Subcutaneous abdominal adipose tissue (tissue), 5 donors: ENCODE measurements around the gene NTRK3.

Source experiments
- H3K27ac ChIP-seq: one replicate; pipeline ENCODE4 v1.7.0; 2013; ENCODE audit warnings: low read depth, mild to moderate bottlenecking, inconsistent platforms, low read length, moderate library complexity
- H3K27me3 ChIP-seq, 5 donors: one replicate each; pipeline ENCODE4 v1.7.0; 2013; ENCODE audit warnings: low read length in 5 of 5, inconsistent platforms in 1 of 5; ENCODE audit not compliant: control insufficient read depth in 5 of 5, insufficient read depth in 4 of 5
- H3K36me3 ChIP-seq, 5 donors: one replicate each; pipeline ENCODE4 v1.7.0; 2013; ENCODE audit warnings: low read length in 5 of 5; ENCODE audit not compliant: control insufficient read depth in 5 of 5, insufficient read depth in 5 of 5
- H3K4me1 ChIP-seq, 5 donors: one replicate each; pipeline ENCODE4 v1.7.0; 2013; ENCODE audit warnings: low read length in 5 of 5, mild to moderate bottlenecking in 3 of 5, moderate library complexity in 1 of 5; ENCODE audit not compliant: control insufficient read depth in 5 of 5, insufficient read depth in 5 of 5
- H3K4me3 ChIP-seq, 5 donors: one replicate each; pipeline ENCODE4 v1.7.0; 2013; ENCODE audit warnings: low read length in 5 of 5, low read depth in 1 of 5
- H3K9ac ChIP-seq, 5 donors: one replicate each; pipeline ENCODE4 v1.7.0; 2013; ENCODE audit warnings: low read length in 5 of 5, mild to moderate bottlenecking in 4 of 5, moderate library complexity in 3 of 5
- H3K9me3 ChIP-seq, 5 donors: one replicate each; pipeline ENCODE4 v1.7.0; 2013; ENCODE audit warnings: low read length in 5 of 5; ENCODE audit not compliant: control insufficient read depth in 5 of 5
- donor health status: healthy.
- donor health status: healthy.
- donor health status: healthy.
- donor health status: healthy.
- donor health status: healthy.

NTRK3 gene

DNA sequence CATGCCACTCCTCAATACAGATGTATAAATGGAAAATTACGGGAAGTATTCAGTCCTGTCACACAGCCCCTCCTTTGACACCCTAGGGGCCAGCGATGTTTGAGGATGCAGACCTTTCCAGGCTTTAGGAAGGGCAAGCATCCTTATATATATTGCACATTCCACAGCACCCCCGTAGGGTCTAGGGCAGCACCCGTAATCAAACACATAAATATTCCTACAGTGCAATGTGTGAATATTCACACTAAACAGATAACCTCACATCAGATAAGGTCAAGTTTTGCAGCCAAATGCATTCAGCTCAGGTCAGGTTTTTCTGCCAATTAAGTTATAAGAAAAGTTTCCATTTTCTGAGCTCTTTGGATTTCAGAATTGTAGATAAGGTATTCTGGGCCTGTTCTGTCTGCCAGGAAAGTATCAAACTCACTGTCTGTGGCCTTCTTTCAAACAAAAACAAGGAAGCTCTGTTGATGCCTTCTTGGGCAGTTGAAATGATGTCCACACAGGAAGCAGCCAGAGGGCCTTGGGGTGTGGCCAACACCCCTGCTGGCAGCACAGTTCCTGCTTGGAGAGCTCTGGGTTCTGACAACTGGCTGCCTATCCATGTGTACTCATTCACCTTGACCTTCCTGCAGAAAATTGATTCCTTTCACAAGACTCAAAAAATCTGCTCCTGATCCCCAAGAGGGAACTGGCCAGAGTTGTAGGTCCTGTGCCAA, 427.0 kb downstream of the NTRK3 start:
- Histone ChIP-seq H3K27ac (no peak overlapping the region), H3K9me3 (no peaks in the 10 kb centered on the region), H3K4me1 (no peaks in the 10 kb centered on the region), H3K27me3 (peaks cover 0 to 3% (median 0%) of the 10 kb centered on the region in 5 donors), H3K4me3 (no peak overlapping the region), H3K9ac (no peak overlapping the region), H3K36me3 (no peaks in the 10 kb centered on the region)

- Histone ChIP-seq H3K36me3 (no peaks in the 10 kb centered on the region), H3K9ac (no peak overlapping the region), H3K4me3 (no peak overlapping the region), H3K27me3 (peaks cover 0 to 3% (median 0%) of the 10 kb centered on the region in 5 donors), H3K9me3 (no peaks in the 10 kb centered on the region), H3K27ac (no peak overlapping the region), H3K4me1 (no peaks in the 10 kb centered on the region)
Observed at GRCh38 chr15:87828608-87829007, 427.9 kb downstream of the NTRK3 start.

DNA sequence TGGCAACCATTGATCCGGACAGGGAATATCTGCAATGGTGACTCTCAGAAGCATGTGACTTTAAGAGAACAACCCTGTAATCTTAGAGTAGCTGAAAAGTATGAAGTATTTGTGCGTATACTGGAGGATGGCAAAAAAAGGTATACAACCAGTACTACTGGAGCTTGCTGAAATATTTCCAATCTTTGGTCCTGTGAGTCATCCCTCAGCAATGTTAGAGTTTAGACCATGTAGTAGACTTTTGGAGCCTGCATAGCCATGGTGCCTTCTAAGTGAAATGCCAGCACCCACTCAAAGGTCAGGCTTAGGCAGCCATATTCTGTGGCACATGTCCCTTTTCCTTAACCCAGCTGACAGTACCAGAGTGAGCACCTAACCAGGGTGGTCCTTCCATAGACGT, 429.4 kb downstream of the NTRK3 start:
- Histone ChIP-seq H3K9me3 (no peaks in the 10 kb centered on the region), H3K27me3 (peaks cover 0 to 3% (median 0%) of the 10 kb centered on the region in 5 donors), H3K27ac (no peak overlapping the region), H3K36me3 (no peaks in the 10 kb centered on the region), H3K4me1 (no peaks in the 10 kb centered on the region), H3K9ac (no peak overlapping the region), H3K4me3 (no peak overlapping the region)

DNA sequence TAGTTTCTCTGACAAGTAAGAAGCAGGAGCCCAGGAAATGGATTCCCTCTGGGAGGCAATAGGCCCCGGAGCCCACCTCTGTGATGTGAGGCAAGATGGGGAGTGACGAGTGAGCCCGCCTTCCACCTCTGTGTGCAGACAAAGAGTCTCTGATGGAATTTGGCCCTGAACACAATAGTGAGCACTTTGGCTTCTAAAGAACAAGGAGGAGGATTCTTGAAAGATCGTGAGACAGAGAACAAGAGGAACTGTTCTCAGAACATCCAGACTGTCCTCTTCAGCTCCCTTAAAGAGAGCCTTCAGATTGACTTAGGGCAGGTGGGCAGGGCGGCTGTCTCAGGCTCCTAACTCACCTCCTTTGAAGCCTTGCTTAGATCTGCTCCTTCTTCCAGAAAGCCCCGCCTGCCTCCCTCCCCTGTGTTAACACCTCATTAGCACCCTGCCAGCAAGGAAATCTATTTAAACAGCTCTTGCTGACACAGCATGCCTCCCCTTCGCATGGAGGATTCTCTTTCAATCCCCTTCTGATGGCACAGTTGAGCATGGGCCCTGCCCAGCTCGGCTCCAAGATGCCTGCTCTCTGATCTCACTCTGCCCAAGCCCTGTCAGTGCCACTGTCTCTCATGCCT, 430.3 kb downstream of the NTRK3 start:
- H3K4me3 ChIP-seq: no peak overlapping the region
- no peak overlapping the region for H3K9ac ChIP-seq
- H3K27me3 ChIP-seq: peaks cover 0 to 3% (median 0%) of the 10 kb centered on the region in 5 donors
- H3K36me3 ChIP-seq: no peaks in the 10 kb centered on the region
- no peak overlapping the region for H3K27ac ChIP-seq
- no peaks in the 10 kb centered on the region for H3K4me1 ChIP-seq
- no peaks in the 10 kb centered on the region for H3K9me3 ChIP-seq

DNA sequence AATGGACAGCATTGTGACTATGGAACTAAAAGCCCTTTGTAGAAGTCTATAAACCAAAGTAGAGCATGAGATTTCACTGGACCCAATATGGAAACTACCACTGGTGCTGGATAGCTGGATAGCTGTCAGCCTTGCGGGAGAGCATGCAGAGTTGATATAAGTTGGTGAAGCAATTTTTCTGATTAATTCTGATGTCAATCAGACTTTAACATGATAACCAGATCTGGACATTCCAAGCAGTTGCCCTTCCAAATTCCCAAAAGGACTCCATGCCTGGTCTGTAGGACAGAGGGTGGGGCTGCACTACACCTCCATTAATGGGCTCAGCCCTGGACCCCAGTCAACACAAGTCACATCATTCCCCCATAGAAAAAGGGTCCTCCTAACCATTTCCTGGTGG, 437.8 kb downstream of the NTRK3 start:
- H3K4me3 ChIP-seq: no peak overlapping the region
- no peaks in the 10 kb centered on the region for H3K27me3 ChIP-seq
- no peak overlapping the region for H3K27ac ChIP-seq
- H3K4me1 ChIP-seq: no peaks in the 10 kb centered on the region
- no peaks in the 10 kb centered on the region for H3K9me3 ChIP-seq
- no peak overlapping the region for H3K9ac ChIP-seq
- no peaks in the 10 kb centered on the region for H3K36me3 ChIP-seq

- no peaks in the 10 kb centered on the region for H3K36me3 ChIP-seq
- no peak overlapping the region for H3K4me3 ChIP-seq
- H3K9ac ChIP-seq: no peak overlapping the region
- no peaks in the 10 kb centered on the region for H3K27me3 ChIP-seq
- H3K4me1 ChIP-seq: no peaks in the 10 kb centered on the region
- H3K27ac ChIP-seq: no peak overlapping the region
- no peaks in the 10 kb centered on the region for H3K9me3 ChIP-seq
Observed at GRCh38 chr15:87817553-87817952, 439.0 kb downstream of the NTRK3 start.

- Histone ChIP-seq H3K9ac (no peak overlapping the region), H3K27ac (no peak overlapping the region), H3K9me3 (no peaks in the 10 kb centered on the region), H3K27me3 (no peaks in the 10 kb centered on the region), H3K4me1 (no peaks in the 10 kb centered on the region), H3K36me3 (no peaks in the 10 kb centered on the region), H3K4me3 (no peak overlapping the region)
Observed at GRCh38 chr15:87816811-87817210, 439.7 kb downstream of the NTRK3 start.

GRCh38 chr15:87816016-87816415, 440.5 kb downstream of the NTRK3 start:
- Histone ChIP-seq H3K9me3 (no peaks in the 10 kb centered on the region), H3K27ac (no peak overlapping the region), H3K4me3 (no peak overlapping the region), H3K9ac (no peak overlapping the region), H3K27me3 (no peaks in the 10 kb centered on the region), H3K4me1 (no peaks in the 10 kb centered on the region), H3K36me3 (no peaks in the 10 kb centered on the region)
